NCI-H2227 (cell line): ENCODE results near the gene CAPN14.

Source experiments
- DNase-seq: peaks from one replicate; lab custom pipeline; 2025; ENCODE audit not compliant: unreplicated experiment; lab: John Stamatoyannopoulos, UW

The CAPN14 gene

DNA sequence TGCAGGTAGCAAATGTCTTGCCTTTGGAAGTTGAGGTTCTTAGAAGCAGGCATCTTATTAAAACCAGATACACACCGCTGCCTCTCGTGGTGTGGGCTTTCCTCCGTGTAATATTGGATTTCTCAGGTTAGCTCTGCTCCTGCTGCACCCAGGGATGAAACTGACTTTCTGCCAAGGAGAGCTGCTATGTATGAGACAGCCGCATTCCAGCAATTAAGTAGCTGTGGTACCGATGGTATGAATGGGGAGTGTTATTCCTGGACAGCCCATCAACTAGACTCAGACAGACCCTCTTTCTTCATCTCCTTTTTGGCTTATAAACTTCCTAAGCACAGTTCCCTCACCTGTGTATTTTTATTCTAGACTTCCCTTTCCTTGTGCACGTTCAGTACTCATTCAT is 9.8 kb upstream of the CAPN14 start:
- DNase-seq = no peak

DNA sequence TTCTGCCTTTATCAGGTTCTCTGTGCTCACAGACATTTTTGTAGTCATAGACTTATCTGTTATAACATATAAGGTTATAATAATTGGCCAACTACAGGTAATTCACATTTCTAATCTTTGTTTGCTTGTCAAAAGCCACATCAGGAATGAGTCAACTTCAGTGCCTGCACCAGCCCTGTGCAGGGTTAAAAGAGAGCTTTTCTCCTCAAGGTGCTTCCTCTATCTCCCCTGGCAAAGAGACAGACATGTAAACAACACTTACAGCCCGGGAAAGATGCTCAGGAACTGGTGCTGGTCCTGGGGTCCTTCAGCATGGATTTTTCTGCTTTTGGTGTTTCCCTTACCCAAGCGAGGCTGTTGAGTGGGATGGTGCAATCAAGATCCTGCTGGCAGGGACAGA is 9.0 kb upstream of the CAPN14 start:
- no peak for DNase-seq

DNA sequence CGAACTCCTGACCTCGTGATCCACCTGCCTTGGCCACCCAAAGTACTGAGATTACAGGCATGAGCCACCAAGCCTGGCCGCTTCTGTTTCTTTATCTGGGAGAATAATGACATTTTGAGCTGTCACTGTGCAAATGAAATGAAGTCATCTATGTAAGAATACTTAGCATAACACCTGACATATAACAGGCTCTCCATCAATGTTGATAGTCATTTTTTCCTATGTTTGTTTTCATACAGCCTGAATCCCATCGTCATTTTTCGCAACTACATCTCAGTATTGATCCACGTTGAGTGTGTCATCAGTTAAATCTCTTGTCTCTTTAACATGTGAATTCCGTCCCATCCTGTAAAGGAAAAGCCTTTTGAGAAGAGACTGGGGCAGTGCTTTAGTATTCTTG is 6.4 kb upstream of the CAPN14 start:
- no peak for DNase-seq

DNA sequence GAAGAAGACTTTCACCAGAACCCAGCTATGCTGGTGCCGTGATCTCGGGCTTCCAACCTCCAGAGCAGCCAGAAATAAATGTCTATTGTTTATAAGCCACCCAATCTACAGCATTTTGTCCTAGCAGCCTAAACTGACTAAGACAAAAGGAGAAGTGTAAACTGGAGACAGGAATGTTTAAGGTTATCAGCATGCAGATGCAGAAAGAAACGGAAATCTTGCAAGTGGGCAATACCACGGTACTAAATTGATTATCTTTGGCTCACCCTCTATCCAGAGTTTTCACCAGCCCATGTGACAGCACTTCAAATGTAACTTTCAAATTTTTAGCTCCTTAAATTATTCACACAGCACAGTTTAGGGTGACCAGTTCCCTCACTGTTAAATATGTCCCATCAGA is 5.7 kb upstream of the CAPN14 start:
- no peak for DNase-seq

DNA sequence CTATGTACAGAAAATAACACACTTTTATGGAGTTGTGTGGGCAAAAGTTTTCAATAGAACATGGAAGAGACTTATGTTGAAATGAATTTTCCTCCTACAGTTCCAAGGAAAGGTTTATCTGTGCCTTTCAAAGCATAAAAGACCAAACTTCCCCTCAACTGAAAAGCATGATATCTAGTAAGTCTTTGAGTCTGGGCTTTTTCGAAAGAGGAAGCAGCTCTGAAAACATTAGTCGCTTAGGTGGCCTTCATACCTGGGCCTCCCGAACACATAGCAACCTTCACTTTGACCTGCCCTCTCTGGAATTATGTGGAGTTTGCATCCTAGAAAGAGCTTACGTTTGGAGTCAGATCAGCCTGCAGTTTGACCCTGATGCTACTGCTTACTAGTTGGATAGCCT is 4.8 kb upstream of the CAPN14 start:
- DNase-seq = no peak

DNA sequence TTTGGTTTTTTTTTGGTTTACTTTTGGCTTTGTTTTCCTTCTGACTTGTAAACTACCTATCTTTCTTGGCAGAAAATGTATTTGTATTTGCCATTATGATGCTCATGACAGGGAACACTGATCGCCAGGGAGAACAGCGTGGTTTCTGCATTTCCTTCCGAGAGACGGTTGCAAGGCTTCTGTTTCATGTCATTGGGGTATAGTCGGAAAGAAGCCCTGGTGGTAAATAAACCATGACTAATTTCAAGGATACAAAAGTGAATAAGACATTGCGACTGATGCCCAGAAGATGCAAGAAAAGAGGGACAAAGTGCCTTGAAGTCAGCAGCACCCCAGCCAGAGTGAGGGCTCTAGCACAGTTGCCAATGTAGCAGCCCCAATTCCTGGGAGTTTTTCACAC is 4.2 kb upstream of the CAPN14 start:
- DNase-seq = no peak

DNA sequence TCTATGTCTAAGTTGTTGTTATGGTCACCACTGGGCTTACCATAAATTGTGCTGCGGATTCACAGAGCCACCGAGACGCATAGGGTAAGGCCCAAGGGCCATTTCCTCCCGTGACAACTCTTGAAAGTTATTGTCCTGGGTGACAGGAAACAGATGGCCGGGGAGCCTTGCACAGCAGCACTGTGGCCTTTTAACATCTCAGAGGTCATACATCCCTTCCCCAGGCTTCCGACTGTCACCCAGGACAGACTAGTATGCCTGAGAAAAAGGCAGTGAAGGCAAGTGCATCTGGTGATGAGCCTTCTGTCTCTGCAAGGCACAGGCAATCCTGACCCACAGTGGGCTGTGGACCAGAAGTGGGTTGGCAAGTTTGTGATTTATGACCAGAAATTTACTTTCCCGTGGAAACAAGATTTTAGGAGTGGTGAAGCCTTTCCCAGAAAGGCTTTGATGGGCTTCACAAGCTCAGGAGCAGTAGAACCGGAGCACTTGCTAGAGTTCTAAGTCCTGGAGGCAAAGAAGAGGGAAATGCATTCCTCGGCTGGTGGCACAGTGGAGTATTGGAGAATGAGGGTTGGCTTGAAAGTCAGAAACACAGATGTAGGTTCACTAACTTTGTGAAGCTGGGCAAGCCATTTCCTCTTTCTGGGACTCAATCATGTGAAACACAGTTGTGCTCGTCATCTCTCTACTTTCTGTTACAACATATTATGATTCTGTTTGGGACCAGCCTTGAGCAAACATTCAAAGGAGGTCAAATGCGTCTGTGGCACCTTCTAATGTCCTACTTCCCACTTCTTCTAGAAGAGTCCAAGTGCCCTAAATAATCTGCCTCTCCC is 2.0 kb upstream of the CAPN14 start:
- DNase-seq = no peak

- no peak for DNase-seq
Observed at GRCh38 chr2:31216734-31217133, 581 bp downstream of the CAPN14 start.

DNA sequence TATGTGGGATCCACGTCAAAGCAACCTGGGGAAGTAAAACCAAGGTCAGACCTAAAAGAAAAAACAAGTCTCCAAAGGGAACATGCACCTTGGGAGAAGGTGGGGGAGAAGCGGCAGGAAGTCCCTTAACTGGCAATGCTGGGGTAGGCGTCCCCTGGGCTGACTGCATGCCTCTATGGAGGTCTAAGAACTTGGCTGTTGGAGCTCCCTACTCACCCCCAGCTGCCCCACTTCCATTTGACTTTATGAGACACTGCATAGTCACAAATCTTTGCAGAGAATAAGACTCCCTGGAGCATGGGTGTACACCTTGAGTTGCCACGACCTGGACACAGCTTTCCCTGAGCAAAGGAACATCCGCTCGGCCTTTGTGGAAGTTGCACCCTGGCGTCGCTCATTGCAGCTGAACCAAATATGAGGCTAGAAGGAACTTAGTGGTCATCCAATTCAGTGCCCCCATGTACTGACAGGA is 2.8 kb downstream of the CAPN14 start:
- DNase-seq = no peak

GRCh38 chr2:31213601-31214443 is 3.5 kb downstream of the CAPN14 start:
- no peak for DNase-seq

DNA sequence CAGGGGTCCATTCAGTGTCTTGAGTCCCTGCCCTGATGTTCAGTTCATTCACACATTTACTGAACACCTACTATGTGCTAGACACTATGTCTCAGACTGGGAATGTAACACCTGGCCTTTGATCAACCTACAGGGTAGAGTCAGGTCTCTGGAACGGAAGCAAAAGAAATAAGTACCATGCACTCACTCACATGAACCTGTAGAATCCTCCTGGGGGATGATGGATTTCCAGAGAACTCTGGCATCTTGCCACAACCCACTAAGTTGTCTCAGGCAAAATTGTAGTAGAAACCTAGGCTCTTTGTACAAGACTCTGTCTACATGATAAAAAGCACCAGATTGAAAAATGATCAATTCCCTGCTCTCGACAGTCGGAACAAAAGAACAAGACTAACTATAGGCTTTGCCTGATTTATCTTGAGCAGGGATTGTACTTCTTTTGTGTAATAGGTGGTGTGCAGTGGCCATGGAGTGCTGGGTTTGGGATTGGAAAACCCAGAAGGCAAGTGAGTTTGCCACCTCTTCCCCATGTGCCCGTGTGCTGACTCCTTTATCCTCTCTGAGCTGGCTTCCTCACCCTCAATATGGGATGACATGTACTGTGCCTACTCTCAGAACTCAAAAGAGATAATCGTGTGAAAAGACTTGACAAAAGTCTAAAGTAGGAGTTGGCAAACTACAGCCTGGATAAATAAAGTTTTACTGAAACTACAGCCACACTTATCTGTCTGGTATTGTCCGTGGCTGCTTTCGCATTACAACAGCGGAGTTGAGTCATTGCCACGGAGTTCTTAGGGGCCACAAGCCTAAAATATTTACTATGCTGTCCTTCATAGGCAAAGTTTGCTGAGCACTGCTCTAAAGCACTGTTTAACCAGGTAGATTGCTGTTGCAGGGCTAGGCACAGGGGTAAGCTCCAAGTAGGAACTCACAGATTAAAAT is 4.4 kb downstream of the CAPN14 start:
- DNase-seq = no peak

DNA sequence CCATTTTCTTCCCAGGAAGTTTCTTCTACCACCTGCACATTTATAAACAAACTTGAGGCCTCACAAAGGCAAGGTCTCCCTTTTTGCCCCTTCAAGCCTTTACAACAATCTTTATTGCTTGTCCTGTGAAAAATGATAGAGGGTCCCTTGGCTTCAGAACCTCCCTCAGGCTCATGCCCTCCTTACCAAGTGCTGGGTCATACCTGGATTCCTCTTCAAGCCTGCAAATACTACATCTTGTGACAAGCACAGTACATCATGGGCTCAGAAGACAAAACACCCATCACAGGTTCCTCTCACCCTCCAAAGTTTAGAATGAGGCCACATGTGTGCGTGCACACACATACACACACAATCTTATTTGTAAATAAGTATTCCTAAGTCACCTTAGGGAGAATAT is 9.1 kb downstream of the CAPN14 start:
- DNase-seq = no peak

- DNase-seq = no peak
Observed at GRCh38 chr2:31207790-31208189, 9.5 kb downstream of the CAPN14 start.

GRCh38 chr2:31205613-31206012 is 11.7 kb downstream of the CAPN14 start:
- no peak for DNase-seq

DNA sequence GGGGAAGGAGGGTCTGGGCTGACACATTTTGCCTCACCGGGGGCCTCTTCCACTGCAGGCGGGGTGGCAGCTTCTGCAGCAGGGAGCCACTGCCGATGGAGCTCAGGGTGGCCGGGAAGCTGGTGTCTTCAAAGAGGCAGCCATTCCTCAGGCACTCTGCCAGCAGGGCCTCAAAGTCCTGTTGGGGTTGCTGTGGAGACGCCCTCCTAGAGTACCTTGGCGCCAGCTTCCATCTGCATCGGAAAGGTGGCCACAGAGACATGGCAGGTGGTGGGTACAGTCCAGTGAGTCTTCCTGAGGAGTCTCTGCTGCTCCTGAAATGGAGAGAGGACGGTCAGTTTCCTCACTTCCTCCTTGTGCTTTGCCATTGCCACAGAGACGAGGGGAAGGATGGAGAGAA is 12.1 kb downstream of the CAPN14 start:
- DNase-seq = no peak

- no peak for DNase-seq
Observed at GRCh38 chr2:31204783-31205182, 12.5 kb downstream of the CAPN14 start.

- DNase-seq = no peak
Observed at GRCh38 chr2:31203916-31204315, 13.4 kb downstream of the CAPN14 start.

DNA sequence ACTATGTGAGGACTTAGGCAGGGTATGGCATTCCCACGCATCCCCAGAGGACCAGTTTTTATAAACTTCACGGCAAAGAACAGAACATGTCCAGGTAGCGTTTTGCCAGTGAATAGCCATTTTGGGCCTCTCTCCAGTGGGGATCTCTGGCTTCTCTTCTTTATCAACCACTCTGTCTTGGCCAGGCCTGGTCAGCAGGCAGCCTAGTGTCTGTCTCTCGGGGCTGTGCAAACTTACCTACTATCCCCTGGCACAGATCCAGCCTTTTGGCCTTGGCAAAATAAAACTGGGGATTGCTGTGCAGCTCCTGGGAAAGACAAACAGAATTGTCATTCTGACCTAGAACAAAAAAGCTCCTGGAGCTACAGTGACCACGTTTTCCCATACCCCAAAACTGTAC is 14.5 kb downstream of the CAPN14 start:
- DNase-seq = no peak

DNA sequence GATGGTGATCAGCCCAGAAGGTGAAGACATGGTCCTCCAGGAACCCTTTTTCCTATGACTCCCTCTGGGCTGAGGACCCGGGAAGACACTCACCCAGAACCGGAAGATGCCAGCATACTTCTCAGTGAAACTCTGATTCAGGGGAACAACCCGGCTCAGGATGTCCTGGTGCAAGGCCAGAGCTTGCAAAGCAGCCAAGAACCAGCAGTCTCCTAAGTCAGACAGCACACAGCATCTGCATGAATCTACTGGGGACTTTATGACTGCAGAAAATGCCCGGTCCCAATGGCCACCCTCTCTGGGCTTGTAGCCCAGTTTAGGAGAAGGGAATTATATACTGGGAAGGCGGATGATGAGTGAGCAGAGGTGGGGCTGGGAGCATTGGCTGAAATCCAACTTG is 15.3 kb downstream of the CAPN14 start:
- DNase-seq = no peak

GRCh38 chr2:31200972-31201371 is 16.3 kb downstream of the CAPN14 start:
- DNase-seq = no peak

DNA sequence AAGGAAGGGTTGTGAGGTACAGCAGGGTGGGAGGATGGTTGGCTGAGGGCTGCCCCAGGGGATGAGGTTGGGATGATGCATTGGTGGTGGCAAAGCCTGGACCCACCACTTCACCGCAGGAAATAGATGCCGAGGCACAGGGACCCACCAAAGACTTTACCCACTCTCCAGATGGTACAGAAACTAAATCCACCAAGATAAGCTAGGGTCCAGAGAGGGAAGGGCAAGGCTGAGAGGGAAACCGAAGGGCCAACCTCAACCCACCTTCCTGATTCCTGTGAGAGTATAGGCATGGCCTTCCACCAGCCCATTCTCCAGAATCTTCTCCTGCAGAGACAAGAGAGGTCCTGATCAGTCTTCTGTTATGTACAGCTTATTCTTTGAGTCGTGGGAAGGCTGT is 18.1 kb downstream of the CAPN14 start:
- no peak for DNase-seq
